Stimulated activated CD4-positive, alpha-beta T cell treated with anti-CD3 and anti-CD28 coated beads, Interleukin-12 subunit alpha, Interleukin-12 subunit beta, amount 100 ng/mL, for 48 hours (primary cell): ENCODE measurements around the gene SNAI3.
"Not testable (repeated sequence)": the region's sequence is repeated elsewhere in the genome, so short reads cannot be mapped to it uniquely, and the experiment has no call there.

Source experiments
- DNase-seq, 3 donors: peaks; one replicate each; pipeline ENCODE4 v3.0.0-alpha.2; 2020; ENCODE audit warnings: low read depth in 2 of 3, low spot score in 1 of 3

The SNAI3 gene

DNA sequence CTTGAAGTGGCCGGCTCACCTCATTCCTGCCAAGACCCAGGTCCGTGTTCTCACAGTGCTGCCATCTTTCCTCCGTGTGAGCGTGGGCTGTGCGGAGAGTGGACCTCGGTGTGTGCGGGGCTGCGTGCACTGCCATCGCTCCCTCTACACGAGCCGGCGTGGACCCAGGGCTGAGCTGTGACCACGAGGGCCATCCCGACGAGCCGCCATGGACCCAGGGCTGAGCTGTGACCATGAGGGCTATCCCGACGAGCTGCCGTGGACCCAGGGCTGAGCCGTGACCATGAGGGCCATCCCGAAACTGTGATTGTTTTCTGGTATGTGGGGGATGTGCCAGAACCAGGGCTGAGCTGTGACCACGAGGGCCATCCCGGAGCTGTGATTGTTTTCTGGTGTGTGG, 14.5 kb downstream of the SNAI3 start:
- no peak for DNase-seq

DNA sequence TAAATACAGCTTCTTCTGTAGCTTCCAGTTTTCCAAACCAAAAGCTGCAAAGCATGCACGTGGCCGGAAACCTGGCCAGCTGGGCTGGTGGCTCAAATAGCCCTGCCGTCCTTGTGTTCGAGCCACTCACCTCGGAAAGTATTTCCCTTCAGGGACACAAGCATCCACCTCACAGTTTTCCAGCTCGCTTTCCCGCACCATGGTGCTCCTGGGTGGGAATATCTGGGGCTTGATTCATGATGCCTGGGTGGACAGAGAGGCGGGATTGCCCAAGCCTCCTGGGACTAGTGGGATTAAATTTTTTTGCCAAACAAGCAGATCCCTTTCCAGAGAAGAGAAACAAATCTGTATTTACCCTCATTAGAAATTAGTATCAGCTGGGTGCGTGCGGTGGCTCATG, 16.3 kb downstream of the SNAI3 start:
- DNase-seq = no peak

DNA sequence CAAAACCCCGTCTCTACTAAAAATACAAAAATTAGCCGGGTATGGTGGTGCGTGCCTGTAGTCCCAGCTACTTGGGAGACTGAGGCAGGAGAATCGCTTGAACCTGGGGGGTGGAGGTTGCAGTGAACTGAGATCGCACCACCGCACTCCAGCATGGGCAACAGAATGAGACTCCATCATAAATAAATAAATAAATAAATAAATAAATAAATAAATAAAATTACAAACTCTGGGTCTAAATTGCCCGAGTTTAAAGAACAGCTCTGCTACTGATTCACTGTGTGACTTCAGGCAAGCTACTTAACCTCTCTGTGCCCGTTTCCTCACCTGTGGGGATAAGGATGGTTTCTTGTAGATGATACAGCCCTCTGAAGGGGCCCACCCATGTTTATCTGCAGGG, 16.8 kb downstream of the SNAI3 start:
- DNase-seq = not testable (repeated sequence)

DNA sequence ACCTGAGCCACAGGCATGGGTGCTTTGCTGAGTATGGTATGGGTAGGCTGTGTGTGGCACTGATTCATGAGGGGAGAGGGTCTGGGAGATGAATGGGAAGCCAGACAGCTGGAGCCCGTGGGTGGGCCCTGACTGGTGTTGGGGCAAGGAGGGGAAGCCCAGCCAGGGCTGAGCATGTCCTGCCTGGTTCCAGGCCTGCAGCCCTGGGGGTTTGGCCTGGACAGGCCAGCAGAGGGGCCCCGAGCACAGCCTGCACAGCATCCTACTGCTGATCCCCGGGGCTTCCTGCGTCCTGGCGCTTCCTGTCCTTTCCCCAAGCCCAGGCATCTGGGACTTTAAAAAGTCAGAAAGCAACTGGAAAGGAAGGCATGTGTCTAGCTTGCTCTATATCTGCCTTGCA, 18.8 kb downstream of the SNAI3 start:
- DNase-seq = no peak

DNA sequence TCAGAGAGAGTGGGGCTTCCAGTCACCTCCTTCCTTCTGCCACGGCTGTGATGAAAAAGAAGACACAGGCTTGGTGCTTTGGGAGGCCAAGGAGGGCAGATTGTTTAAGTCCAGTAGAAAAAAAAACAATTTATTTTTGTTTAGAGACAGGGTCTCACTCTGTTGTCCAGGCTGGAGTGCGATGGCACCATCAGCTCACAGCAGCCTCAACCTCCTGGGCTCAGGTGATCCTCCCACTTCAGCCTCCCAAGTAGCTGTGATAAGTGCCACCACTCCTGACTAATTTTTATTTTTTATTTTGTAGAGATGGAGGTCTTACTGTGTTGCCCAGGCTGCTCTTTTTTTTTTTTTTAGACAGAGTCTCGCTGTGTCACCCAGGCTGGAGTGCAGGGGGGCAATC, 20.7 kb downstream of the SNAI3 start:
- DNase-seq = no peak

DNA sequence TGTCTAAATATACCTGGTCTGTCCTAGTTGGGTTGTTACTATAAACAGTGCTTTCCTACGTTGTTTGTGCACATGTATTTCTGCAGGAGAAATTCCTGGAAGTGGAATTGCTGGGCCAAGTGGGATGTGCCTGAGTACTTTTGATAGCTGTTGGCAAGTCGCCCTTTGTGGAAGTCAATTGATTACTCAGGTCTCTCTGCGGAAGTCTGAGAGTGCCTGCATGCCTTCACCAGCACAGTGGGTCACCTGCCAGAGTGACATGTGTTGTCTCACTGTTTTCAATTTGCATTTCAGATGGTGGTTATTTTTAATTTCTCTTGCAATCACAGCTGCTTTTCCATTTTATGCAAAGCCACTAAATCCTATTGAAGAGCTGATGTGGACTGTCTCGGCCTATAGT, 21.2 kb downstream of the SNAI3 start:
- no peak for DNase-seq

DNA sequence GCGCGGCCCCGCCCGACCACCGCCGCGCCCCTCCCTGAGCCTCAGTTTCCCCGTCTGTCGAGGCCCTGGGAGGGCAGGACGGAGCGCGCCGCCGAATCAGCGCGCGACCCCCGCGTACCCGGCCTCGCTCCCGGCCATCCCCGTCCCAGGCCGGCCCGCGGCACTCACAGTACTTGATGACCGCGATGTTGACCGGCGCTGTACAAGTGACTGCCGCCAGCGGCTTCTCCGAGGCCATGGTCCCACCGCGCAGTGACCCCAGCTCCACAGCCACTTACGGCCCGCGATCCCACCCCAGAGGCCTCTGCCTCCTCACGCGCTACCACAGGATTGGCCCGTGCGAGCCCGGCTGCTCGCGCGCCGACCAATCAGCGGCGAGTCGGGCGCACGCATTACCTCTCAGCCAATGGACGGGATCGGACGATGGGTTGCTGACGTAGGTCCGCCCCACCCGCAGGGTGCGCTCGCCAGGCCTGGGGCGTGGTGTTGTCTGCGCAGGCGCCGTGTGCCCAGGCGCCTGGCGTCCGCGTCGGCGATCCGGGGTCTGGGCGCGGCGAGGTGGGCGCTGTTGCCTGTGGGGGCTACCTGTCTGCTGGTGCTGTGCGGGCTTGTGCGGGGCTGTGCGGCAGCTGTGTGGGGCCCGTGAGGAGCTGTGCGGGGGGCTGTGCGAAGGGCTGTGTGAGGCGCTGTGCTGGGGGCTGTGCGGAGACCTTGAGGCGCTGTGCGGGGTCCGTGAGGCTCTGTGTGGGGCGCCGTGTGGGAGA, 23.3 kb downstream of the SNAI3 start, which contains the start of gene MVD:
MVD (minus strand) TSS at position 249 of the 764 bp plus-strand sequence; CDS start at position 238, 11 bp downstream.
- peak; percentile 85 to 94 (median 92) for DNase-seq

DNA sequence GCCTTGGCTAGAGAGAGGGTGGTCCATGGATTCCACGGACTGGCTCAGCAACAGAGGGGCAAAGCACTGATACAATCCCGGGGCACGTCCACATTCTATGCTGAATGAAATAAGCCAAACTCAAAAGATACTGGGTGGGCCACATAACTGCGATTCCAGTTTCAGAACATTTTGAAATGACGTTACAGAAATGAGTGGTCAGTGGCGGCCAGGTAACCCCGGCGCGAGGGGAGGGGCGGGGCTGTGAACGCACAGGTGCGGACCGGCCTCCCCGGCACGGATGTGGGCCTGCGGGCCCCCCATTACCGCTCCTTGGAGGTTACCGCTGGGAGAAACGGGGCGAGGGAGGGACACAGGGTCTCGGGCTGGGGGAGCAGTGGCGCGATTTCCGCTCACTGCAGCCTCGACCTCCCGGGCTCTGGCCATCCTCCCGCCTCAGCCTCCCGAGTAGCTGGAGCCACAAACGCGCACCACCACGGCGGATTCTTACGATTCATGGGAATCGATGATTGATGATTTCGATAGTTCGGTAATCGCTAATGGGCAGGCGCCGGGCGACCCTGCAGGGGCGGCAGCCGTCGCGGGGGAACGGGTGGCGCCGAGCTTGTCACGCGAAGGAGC, 24.0 kb downstream of the SNAI3 start:
- no peak for DNase-seq

DNA sequence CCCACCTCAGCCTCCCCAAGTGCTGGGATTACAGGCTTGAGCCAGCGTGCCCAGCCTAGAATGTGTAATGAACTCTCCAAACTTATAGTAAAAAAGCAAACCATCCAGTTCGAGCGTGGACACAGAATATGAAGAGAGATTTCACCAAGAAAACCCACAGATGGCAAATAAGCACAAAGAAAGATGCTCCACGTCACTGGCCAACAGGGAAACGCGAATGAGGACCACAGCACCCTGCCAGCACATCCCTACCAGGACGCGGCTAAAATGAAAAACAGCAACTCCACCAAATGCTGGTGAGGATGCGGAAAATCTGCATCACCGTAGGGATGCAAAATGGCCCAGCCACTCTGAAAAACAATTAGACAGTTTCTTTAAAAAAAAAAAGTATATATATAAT, 24.8 kb downstream of the SNAI3 start:
- no peak for DNase-seq

DNA sequence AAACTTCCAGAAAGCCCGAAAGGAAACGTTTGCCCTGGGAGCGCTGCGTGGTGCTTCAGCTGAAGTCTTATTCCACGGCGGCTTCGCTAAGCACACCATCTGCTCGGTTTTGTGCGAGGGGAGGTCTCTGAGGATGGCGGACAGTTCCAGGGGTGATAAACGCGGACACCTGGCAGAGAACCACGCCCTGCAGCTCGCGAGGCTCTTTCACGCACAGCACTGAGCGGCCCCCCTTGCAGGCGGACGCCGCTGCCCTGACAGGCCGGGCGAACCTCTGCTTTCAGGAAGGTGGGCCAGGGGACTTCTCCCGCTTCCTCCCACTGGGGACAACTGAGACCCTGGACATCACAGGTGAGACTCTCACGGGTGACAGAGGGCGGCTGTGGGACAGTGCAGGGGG, 27.1 kb downstream of the SNAI3 start:
- no peak for DNase-seq

DNA sequence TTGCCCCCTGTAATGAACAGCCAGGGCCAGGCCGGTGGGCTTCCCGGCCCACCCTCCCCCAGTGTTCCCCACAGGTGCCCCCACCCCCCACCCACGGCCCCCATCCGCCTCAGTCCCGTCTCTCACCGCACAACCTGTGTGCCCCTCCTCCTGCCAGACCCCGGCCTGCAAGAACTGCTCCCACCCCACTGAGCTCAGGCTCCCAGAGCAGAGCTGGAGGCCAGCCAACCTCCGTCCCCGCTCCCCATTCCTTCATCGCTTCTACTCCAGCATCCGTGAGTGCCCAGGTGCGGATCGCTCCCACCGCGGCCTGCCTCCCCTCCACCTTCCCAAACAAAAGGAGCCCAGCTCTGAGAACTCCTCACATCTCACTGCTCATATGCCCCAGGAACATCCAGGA, 27.6 kb downstream of the SNAI3 start:
- DNase-seq = no peak

DNA sequence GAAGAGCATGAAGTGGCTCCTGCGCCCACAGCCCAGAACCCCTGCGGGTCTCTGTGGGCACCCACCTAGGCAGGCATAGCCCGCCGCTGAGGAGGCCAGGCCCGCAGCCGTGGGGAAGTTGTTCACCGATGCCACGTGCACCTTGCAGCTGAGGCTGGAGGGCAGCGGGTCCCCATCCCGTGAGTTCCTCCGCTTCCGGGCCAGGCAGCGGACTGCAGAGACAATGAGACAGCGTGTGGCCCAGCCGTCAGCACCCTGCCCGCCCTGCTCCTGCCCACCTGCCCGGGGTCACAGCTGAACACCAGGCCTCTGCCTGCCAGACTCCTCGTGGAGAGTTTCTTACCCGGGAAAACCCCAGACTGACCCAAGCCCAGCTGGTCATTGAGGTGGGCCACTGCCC, 28.9 kb downstream of the SNAI3 start:
- no peak for DNase-seq

DNA sequence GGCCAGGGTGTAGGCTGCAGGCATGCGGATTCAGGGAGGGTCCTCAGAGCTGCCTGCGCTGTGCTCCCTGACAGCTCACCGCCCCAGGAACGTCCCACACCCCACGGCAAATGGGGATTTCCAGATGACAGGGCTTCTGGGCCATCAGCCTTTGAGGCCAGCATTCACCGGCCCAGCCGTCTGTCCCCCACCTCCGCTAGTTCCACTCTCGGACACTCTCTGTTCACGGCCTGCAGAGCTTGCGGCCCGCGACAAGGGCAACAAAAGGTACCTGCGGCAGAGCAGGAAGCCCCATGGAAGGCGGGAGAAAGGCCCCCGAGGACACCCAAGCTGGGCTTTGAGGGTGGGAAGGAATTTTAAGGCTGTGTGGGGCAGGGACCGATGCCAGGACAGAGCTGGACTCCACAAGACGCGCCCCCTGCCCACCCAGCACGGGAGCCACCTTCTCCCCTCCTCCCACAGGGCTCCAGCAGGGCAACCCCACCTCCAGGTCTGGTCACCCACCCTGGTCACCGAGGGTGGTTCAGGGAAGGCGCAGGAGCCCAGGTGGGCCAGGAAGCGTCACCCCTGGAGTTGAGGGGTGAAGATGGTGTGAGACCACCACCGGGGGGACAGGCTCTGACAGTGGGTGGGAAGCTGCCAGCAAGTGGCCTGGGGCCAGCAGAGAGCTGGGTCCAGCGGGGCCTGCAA, 29.9 kb downstream of the SNAI3 start:
- no peak for DNase-seq

DNA sequence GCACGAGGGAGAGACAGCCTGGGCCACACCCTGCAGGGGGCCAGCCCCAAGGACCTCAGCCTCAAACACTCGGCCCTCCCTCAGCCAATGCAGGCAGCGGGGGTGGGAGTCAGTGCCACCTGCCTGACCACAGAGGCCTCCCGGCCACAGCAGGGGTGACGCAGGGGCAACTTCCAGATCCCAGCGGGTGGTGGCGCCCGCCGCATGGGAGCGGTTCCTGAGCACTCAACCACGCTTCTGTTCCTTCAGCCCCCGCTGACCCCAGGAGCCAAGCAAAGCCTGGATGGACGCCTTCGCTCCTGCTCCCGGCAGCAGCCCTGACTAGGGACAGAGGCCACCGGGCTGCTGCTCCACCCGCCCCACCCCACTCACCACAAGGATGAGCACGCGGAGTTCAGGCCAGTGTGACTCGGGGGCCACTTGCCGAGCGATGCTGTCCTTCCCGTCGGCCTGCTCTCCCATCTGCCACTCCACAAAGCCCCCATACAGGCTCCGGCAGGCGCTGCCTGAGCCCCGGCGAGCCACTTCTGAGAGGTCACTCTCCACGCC, 30.5 kb downstream of the SNAI3 start:
- DNase-seq = no peak

DNA sequence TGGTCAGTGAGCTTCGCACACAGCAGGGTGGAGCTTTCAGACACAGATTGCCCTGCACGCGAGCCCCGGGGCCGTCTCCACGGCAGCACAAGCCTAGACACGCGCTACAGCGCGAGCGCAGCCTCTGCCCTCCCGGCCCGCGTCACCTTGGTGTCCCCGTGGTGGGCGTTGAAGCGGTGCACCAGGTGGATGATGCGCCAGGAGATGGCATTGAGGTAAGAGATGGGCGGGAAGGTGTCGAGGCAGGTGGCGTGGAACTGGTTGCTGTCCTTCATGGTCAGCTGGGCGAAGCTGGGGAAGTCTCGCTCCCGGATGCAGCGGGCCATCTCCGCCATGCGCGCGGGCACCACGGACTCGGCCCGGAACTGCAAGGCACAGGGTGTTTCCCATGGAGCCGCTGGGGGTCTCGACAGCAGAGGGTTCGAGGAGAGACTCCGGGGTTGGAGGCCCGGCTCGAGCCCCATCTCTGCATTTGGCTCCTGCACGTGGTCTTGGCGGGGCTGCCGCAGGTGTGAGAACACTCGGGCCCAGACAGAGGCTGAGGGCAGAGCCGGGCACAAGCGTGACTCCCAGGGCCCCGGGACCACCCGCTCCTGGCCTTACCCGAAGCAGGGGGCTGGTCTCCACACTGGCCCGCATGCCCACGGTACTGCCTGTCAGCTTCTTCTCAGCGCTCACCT, 31.1 kb downstream of the SNAI3 start:
- DNase-seq = no peak

DNA sequence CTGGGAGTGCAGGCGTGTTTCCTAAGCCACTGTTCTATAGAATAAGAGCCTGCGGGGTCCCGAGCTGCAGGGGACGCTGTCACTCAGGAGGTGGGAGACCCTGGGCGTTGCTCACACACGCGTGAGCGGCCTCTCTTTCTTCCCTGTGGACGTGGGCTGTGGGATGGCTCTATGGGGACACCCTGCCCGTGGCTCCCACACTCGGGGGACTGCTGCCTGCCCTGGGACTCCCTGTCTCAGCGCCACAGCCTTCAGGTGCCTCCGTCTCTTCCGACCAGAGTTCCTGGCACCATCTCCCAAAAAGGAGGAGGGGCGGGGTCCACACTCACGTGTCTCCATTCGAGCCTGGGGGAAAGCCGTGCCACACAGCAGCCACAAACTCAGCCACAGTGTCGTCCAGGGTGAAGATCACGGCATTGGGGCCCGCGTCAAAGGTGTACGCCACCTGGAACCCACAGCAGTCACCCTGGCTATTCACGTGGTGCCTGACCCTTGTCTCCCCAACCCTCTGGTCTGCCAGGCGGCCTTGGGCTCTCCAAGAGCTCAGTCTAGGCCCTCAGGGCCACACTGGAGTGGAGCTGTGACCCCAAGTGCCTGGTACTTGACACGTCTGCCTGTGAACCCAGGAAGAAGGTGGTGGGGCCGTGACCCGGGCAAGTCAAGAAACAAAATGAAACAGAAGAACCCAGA, 31.8 kb downstream of the SNAI3 start:
- DNase-seq = no peak

DNA sequence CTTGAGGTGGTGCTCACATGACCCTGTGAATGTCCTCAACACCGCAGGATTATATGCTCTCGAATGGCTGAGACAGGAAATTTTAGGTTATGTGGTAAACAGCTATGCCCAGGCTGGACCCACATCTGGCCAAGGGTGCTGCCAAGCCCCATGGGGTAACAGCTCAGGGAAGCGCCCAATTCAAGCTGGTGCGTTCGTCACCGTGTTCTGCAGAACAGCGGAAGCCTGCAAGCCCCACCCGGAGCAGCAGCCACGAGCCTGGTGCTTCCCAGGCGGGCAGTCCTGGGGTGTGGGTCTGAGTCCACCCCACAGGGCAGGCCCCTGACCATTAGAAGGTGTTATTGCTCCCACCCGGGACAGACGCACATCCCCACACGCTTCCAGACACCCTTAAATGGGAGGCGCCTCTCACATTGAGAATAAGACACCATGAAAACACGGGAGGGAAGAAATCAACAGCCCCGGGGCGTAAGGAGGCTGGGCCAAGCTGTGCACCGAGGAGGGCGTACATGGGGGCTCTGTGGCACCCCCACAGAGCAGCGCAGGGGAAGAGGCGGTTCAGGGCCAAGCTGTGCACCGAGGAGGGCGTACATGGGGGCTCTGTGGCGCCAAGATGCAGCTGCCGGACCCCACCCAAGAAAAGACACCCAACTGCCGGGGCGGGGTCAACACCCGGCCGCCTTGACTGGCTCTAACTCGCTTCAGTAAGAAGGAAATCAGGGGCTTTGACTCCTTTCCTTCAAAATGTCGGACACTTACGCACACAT, 32.5 kb downstream of the SNAI3 start:
- DNase-seq = no peak

DNA sequence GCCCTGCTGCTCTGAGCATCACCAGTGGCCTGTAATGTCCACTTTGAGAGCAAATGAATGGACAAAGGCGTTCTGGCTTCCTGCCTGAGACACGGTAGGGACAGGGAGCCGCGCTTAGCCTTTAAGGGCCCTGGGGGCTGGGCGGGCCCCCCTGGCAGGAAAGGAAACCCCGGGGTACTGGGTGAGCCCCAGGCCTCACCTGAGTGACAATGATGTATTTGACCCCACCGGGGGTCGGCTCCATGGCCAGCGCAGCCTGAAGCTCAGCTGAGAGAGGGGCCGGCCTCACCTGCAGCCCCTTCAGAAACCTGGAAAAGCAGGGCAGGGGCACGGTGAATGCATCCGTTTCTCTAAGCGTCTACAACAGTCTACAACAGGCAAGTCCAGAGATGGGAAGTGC, 33.2 kb downstream of the SNAI3 start:
- DNase-seq = no peak

DNA sequence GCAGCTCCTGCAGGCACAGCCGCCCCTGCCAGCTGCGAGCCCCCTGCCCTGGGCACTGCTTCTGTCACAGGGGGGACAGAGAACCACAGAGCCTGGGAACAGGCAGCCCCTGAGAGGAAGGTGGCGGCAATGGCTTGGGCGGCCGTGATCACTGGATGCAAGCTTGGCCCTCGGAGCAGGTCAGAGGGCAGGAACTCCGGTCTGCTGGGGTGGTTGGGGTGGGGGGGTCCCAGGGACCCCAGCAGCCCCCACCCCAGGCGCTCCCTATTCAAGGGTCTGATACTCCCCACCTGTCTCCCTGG, 33.6 kb downstream of the SNAI3 start:
- DNase-seq = no peak

DNA sequence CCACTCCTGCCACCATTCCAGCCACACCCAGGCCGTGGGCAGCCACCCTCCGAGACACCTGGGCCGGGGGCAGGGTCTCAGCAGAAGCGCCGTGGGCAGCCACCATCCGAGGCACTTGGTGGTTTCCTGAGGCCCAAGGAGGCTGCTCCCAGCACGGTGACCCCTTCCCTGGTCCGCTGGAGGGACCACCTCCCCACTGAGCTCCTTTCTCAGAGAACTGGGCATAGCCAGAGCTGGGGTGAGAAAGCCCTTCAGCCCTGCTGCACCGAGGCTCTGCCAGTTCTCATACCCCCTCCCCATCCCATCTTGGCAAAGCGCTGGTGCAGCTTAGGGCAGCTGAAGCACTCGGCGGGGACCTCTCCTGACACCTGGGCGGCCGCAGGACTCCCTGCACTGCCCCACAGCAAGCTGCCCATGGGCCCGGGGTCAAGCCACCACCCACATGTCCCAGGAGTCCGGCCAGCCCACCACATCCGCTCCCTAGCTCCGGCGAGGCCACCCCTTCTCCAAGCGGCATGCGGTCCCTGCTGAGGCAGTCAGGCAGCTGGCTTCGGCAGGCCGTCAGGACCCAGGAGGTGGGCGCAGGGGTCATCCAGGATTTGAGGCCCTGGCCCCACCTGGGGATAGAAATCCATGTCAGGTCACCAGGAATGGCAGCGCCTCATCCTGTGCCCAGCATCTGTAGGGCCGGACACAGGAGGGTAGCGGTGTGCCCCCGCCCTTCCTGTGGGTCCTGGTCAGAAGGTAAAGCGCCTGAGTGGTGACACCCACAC, 34.1 kb downstream of the SNAI3 start:
- DNase-seq = no peak
